Esophagus squamous epithelium (tissue), 5 donors: ENCODE data around the gene ASCL2. TPM values are rescaled to one million over a fixed set of nuclear protein-coding genes. Genes with fewer than 3 reads are reported as not detected.
"Not testable (repeated sequence)": the region's sequence is repeated elsewhere in the genome, so short reads cannot be mapped to it uniquely, and the experiment has no call there.

Source experiments
- DNase-seq: peaks from one replicate; lab custom pipeline; 2025; lab: John Stamatoyannopoulos, UW
- H3K27ac ChIP-seq, 4 donors: fragments of 200-600 bp; sonication (generic); one replicate each; pipeline ENCODE4 v1.5.1; 2016 to 2019; ENCODE audit warnings: mild to moderate bottlenecking in 1 of 4
- H3K27me3 ChIP-seq, 4 donors: fragments of 200-600 bp; sonication (generic); 1 replicate in 3 of 4; 2 replicates in 1 of 4; pipeline versions ENCODE4 v1.5.1 to v1.6.0; 2017 to 2021; ENCODE audit warnings: antibody characterized with exemption in 1 of 4
- H3K36me3 ChIP-seq, 3 donors: fragments of 200-600 bp; sonication (generic); one replicate each; pipeline ENCODE4 v1.5.1; 2016 to 2019
- H3K4me1 ChIP-seq, 3 donors: fragments of 200-600 bp; sonication (generic); one replicate each; pipeline ENCODE4 v1.5.1; 2017 to 2019
- H3K4me3 ChIP-seq, 4 donors: fragments of 200-600 bp; sonication (generic); 1 replicate in 3 of 4; 2 replicates in 1 of 4; pipeline ENCODE4 v1.5.1; 2016 to 2019; ENCODE audit warnings: mild to moderate bottlenecking in 2 of 4, moderate library complexity in 1 of 4
- H3K9me3 ChIP-seq, 3 donors: fragments of 200-600 bp; sonication (generic); one replicate each; pipeline ENCODE4 v1.5.1; 2016 to 2019
- POLR2A ChIP-seq, 4 donors: fragments of 450-650 bp; IDR thresholded peaks; one replicate each; pipeline ENCODE4 v1.6.1; 2017; ENCODE audit warnings: antibody characterized with exemption in 4 of 4, mild to moderate bottlenecking in 4 of 4, moderate library complexity in 3 of 4
- WGBS, 2 donors: methylation state at CpG; one replicate each; pipeline ENCODE4 v1.1.5; 2018; 5-methylcytosine and 5-hydroxymethylcytosine counted together
- intact Hi-C: fragments of 100-400 bp; cut with DNase I; formaldehyde crosslinking; loops from one replicate; pipeline ENCODE4 v1.15.0; 2022
- total RNA-seq, 4 donors: library from RNA; depleted of rRNA; stranded (reverse); fragments of >200 nt; gene quantifications; one replicate each; pipeline ENCODE4 v1.1.0, GENCODE V29; 2016
- TF ChIP-seq, protein P1 (sequence below), 6 experiments: fragments of 450-650 bp in 4 of 6; fragments of 200-600 bp in 2 of 6; sonication (generic) in 2 of 6; IDR thresholded peaks; one replicate each; pipeline ENCODE4 v1.5.1; 2016 to 2019; ENCODE audit warnings: antibody characterized with exemption in 6 of 6, mild to moderate bottlenecking in 4 of 6, moderate library complexity in 4 of 6
- donor health status: DM: yes; HTN: yes; CAD: no.

The ASCL2 gene
- total RNA-seq, 4 donors from 2014 or later: 0.67 to 5.1 (median 2.3) TPM

DNA sequence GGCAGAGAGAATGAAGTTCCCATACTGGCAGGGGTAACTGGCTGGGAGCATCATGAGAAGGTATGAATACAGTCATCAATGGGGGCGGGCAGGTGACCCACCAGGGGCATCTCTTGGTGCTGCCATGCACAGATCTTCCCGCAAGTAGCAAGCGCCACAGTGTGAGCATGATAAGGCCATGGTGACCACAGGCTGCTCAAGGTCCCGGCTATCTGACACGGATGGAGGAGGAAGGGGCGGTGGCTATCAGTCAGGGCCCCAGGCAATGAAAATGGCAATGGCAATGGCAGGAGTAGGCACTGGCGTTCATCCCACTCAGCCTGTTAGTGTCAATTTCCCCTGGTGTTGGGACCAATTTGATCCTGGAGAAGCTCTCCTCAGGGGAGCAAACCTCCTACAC, 21.6 kb downstream of the ASCL2 start:
- Histone ChIP-seq H3K27me3 (peaks cover 0 to 18% (median 0%) of the 10 kb centered on the region in 4 donors), H3K27ac (no peak overlapping the region), H3K4me1 (no peaks in the 10 kb centered on the region), H3K36me3 (no peaks in the 10 kb centered on the region), H3K4me3 (no peak overlapping the region), H3K9me3 (no peaks in the 10 kb centered on the region)
- TF ChIP-seq, protein P1, sequence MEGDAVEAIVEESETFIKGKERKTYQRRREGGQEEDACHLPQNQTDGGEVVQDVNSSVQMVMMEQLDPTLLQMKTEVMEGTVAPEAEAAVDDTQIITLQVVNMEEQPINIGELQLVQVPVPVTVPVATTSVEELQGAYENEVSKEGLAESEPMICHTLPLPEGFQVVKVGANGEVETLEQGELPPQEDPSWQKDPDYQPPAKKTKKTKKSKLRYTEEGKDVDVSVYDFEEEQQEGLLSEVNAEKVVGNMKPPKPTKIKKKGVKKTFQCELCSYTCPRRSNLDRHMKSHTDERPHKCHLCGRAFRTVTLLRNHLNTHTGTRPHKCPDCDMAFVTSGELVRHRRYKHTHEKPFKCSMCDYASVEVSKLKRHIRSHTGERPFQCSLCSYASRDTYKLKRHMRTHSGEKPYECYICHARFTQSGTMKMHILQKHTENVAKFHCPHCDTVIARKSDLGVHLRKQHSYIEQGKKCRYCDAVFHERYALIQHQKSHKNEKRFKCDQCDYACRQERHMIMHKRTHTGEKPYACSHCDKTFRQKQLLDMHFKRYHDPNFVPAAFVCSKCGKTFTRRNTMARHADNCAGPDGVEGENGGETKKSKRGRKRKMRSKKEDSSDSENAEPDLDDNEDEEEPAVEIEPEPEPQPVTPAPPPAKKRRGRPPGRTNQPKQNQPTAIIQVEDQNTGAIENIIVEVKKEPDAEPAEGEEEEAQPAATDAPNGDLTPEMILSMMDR (IDR thresholded peaks at IDR 0.05): no peak
- no peak for TF ChIP-seq POLR2A (IDR thresholded peaks at IDR 0.05)
- no peak for DNase-seq
- intact Hi-C loops: no loop called here
- WGBS, 2 donors: 100% methylated on average over 2 of the region's 7 CpGs; no CpG with 5 or more reads in 1 of the 2 donors

DNA sequence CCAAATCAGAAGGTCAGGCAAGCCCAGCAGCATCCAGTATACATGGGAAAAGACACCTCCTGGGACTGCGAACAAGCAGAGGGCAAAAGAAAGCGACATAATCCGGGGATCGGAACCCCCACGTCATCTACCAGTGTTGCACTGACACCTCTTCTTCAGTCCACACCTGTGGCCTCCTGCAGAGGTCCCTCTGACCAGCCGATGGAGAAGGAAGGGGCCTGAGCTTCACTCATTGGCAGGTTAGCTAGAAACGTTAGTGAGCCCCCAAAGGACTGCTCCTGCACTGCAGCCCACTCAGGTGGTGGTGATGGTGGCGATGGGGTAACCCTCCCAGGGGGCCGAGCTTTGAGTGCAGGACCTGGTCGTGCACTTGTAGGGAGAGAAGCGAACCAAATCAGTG, 22.1 kb downstream of the ASCL2 start:
- no peak overlapping the region for H3K27ac ChIP-seq
- H3K9me3 ChIP-seq: no peaks in the 10 kb centered on the region
- 91 to 95% methylated on average over 9 to 11 of the region's 11 CpGs for WGBS, 2 donors
- no peak for DNase-seq
- no peak overlapping the region for H3K4me3 ChIP-seq
- H3K36me3 ChIP-seq: no peaks in the 10 kb centered on the region
- H3K4me1 ChIP-seq: no peaks in the 10 kb centered on the region
- no peak for TF ChIP-seq POLR2A (IDR thresholded peaks at IDR 0.05)
- TF ChIP-seq, protein P1 (IDR thresholded peaks at IDR 0.05): no peak
- peaks cover 0 to 18% (median 0%) of the 10 kb centered on the region in 4 donors for H3K27me3 ChIP-seq
- intact Hi-C loops: no loop called here

DNA sequence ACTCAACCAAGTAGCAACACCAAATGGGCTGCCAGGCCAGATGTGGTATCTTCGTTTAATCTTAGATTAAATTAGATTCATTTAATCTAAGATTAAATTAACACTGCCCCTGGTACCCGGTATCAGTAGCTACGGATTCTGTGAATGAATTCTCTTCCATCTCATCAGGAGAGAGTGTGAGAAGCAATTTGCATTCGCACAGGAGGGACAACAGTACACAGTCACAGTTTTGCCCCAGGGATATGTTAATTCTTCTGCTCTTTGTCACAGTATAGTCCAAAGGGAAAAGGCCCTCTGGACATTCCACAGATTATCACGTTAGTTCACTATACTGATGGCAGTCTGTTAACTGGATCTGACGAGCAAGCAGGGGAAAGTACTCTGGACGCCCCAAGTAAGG, 22.9 kb downstream of the ASCL2 start:
- Histone ChIP-seq H3K27ac (no peak overlapping the region), H3K36me3 (no peaks in the 10 kb centered on the region), H3K27me3 (peaks cover 0 to 18% (median 0%) of the 10 kb centered on the region in 4 donors), H3K9me3 (peaks cover 0 to 3% (median 0%) of the 10 kb centered on the region in 3 donors), H3K4me1 (no peaks in the 10 kb centered on the region), H3K4me3 (no peak overlapping the region)
- 72 to 80% methylated on average over 7 of the region's 7 CpGs for WGBS, 2 donors
- intact Hi-C loops: no loop called here
- no peak for TF ChIP-seq POLR2A (IDR thresholded peaks at IDR 0.05)
- no peak for DNase-seq

DNA sequence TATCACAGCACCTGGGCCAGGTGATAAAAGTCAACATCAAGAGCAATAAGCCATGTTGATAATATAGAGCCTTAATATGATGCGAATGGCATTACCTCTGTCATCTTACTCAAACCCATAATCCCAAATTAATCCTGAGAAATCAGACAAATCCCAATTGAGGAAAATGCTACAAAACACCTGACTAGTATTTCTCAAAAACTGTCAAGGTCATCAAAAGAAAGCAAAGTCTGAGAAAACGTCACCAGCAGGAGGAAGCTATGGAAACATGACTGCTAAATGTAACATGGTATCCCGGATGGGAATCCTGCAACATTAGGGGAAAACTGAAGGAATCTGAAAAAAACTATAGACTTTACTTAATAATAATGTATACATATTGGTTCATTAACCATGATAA, 29.6 kb downstream of the ASCL2 start:
- WGBS, 2 donors: 74 to 86% methylated on average over 3 of the region's 3 CpGs
- DNase-seq: no peak
- H3K27me3 ChIP-seq: peaks cover 0 to 2% (median 0%) of the 10 kb centered on the region in 4 donors
- intact Hi-C loops: no loop called here
- H3K4me1 ChIP-seq: no peaks in the 10 kb centered on the region
- H3K27ac ChIP-seq: no peak overlapping the region
- peaks cover 0 to 14% (median 12%) of the 10 kb centered on the region in 3 donors for H3K9me3 ChIP-seq
- no peak for TF ChIP-seq POLR2A (IDR thresholded peaks at IDR 0.05)
- TF ChIP-seq, protein P1 (IDR thresholded peaks at IDR 0.05): no peak
- H3K4me3 ChIP-seq: no peak overlapping the region
- no peaks in the 10 kb centered on the region for H3K36me3 ChIP-seq

DNA sequence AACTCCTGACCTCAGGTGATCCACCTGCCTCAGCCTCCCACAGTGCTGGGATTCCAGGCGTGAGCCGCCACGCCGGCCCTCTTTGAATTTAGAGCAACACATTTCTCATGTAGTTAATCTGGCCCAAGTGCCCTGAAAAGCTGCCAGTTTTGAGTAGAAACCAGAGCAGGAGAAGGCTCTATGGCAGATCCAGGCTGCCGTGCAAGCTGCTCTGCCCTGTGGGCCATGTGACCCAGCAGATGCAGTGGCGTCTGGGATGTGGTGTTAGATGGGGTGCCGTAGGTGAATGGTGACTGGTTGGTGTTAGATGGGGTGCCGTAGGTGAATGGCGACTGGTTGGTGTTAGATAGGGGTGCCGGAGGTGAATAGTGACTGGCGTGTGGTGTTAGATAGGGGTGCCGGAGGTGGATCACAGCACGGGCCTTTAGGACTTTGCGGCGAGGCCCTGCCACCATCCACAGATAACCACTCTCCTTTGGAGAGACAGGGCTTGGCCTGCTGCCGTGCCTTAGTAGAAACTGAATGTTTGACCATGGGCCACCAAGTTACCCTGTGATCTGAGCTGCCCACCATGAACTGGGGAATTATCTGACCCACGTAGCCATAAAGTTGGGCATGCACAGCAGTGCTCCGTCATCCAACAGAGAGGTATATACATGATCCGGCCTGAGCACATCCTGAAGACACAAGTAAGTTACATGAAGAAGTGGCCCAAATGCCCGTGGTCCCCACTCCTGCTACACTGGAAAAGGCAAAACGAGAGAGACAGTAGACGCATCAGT, 32.7 kb downstream of the ASCL2 start:
- H3K27ac ChIP-seq: no peak overlapping the region
- no peak for TF ChIP-seq POLR2A (IDR thresholded peaks at IDR 0.05)
- TF ChIP-seq, protein P1 (IDR thresholded peaks at IDR 0.05): no peak
- WGBS, 2 donors: 88 to 90% methylated on average over 18 to 19 of the region's 22 CpGs
- intact Hi-C loops: no loop called here
- peaks cover 0 to 8% (median 0%) of the 10 kb centered on the region in 4 donors for H3K27me3 ChIP-seq
- H3K36me3 ChIP-seq: no peaks in the 10 kb centered on the region
- no peaks in the 10 kb centered on the region for H3K4me1 ChIP-seq
- no peak overlapping the region for H3K4me3 ChIP-seq
- peaks cover 0 to 12% (median 12%) of the 10 kb centered on the region in 3 donors for H3K9me3 ChIP-seq
- no peak for DNase-seq

DNA sequence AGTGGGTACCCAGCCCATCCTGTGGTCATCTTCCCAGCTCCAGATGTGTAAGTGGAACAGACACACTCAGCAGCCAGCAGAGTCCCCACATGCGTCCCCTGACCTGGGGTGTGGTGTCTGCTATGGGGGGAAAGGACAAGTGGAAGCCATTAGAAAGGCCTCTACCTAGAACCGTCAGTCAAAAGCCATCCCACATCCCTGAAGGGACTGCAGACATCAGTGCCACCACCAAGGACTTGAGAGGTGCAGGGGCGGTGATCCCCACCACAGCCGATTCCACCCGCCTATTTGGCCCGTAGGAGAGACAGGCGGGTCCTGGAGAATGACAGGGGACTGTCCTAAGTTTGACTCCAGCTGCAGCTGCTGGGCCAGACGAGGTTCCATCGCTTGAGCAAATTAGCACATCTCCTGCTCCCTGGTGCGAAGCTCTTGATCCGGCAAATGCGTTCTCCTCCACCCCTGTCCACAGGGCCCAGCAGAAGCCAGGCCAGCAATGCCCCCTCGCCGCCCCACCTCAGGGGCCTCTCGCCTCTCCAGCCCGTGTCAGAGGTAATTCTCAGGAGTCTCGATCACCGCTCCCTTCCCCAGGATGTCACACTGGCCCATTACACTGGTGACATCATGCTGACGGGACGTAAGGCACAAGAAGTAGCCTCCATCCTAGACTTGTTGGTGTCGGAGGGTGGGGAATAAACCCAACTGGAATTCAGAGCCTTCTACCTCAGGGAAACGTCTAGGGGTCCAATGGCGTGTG, 33.8 kb downstream of the ASCL2 start:
- DNase-seq, intact Hi-C loops, H3K27me3 ChIP-seq: not testable (repeated sequence)

More for the DNA sequence above, 33.8 kb downstream of the ASCL2 start:
- not testable (repeated sequence) for H3K9me3 ChIP-seq, H3K27ac ChIP-seq, H3K4me3 ChIP-seq, H3K4me1 ChIP-seq, H3K36me3 ChIP-seq
- WGBS, 2 donors: 88 to 89% methylated on average over 9 to 12 of the region's 23 CpGs
